D721Med (cell line): Measurements from ENCODE around the gene HGF.

Experiments
- DNase-seq: peaks from one replicate; pipeline ENCODE4 v3.0.0; 2011; ENCODE audit warnings: low spot score; ENCODE audit not compliant: insufficient read length
- FAIRE-seq: peaks from 2 replicates; lab custom pipeline; 2011; peaks lifted over from hg19 to GRCh38; lab: Jason Lieb, UNC
- TF ChIP-seq, protein P1 (sequence below): IDR thresholded peaks from 2 replicates; pipeline ENCODE4 v1.5.1; 2012; ENCODE audit warnings: mild to moderate bottlenecking, control low read depth; ENCODE audit not compliant: insufficient read depth; ENCODE audit errors: missing control alignments

The HGF gene

DNA sequence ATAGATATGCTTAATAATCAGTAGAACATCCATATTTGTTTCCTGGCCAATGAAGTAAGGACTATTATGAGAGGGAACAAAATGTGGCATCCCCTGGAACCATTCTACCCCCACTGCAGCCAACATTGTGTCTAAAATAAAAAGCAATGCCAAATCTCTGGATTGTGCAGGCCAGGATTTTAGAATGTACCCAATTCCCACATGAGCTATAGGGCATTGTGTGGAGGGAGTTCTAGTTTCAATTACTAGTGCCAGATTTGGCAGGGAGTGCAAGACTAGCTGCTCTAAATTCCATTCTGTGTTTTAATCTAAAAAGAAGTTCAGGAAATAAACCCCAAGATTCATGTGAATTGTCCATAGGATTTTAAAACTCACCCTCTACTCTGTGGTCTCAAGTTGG, 112.3 kb downstream of the HGF start:
- DNase-seq: no peak
- TF ChIP-seq, protein P1, sequence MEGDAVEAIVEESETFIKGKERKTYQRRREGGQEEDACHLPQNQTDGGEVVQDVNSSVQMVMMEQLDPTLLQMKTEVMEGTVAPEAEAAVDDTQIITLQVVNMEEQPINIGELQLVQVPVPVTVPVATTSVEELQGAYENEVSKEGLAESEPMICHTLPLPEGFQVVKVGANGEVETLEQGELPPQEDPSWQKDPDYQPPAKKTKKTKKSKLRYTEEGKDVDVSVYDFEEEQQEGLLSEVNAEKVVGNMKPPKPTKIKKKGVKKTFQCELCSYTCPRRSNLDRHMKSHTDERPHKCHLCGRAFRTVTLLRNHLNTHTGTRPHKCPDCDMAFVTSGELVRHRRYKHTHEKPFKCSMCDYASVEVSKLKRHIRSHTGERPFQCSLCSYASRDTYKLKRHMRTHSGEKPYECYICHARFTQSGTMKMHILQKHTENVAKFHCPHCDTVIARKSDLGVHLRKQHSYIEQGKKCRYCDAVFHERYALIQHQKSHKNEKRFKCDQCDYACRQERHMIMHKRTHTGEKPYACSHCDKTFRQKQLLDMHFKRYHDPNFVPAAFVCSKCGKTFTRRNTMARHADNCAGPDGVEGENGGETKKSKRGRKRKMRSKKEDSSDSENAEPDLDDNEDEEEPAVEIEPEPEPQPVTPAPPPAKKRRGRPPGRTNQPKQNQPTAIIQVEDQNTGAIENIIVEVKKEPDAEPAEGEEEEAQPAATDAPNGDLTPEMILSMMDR: no peak
- no peak for FAIRE-seq

DNA sequence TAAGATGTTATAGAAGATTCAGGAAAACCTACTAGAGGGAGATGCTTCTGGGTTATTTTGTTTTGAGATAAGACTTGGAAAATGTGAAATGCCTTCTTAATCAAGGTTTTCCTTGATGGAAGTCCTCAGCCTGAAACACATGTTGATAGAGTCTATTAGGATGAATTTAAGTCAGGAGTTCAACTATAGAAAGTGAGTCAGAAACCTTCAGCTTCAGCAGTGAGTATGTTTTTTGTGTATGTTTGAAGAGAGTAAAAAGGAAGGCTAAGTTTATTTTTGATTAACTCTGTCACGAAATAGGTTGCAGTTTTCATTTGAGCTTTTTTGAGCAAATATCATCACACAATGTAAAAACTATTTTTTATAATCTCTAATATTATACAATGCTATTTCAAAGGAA, 114.6 kb downstream of the HGF start:
- no peak for FAIRE-seq
- TF ChIP-seq, protein P1: no peak
- DNase-seq: no peak

DNA sequence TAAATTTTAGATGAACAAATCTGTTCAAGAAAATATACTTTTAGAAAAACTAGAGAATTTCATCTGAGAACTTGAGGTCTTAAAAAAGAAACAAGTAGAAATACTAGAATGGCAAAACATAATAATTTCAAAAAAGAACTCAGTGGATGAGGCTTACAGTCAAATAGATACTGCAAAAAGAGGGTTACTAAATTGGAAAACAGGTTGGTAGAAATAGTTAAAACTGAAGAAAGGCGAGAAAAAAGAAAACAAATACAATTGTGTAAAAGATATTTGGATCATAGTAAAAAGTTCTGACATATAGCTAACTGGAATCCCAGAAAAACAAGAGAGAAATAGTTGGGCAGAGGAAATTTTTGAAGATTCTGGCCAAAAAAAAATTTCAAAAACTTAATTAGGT, 117.6 kb downstream of the HGF start:
- FAIRE-seq (no peak), DNase-seq (no peak)
- TF ChIP-seq, protein P1: no peak
